HG03159 (cell line): ENCODE data around the gene TANGO6.

Experiments
- ATAC-seq: cut with Tn5 transposase; IDR thresholded peaks from one replicate; pipeline ENCODE4 v1.9.1; 2021; ENCODE audit warnings: mild to moderate bottlenecking, moderate library complexity; ENCODE audit not compliant: unreplicated experiment

The TANGO6 gene

DNA sequence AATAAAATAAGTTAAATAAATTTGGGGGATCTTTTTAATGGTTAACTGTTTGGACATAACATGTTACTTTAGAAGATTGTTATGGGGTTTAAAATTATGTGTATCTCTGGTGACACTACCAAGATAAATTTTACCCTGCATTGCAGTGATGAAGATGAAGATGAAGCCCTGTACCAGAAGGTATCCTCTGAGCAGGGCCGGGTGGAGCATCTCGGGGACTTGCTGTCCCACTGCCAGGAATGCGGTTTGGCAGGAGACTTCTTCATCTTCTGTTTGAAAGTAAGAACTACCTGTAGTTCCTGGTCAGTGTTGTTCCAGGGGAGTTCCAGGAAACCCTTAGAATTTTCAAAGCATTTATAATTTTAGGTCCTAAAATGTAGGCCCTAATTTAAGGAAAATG lies 64.0 kb downstream of the TANGO6 start:
- ATAC-seq, result no peak

- ATAC-seq, result no peak
Measured at GRCh38 chr16:68907781-68908181, 64.5 kb downstream of the TANGO6 start.

GRCh38 chr16:68909099-68909733 lies 65.9 kb downstream of the TANGO6 start:
- no peak for ATAC-seq

DNA sequence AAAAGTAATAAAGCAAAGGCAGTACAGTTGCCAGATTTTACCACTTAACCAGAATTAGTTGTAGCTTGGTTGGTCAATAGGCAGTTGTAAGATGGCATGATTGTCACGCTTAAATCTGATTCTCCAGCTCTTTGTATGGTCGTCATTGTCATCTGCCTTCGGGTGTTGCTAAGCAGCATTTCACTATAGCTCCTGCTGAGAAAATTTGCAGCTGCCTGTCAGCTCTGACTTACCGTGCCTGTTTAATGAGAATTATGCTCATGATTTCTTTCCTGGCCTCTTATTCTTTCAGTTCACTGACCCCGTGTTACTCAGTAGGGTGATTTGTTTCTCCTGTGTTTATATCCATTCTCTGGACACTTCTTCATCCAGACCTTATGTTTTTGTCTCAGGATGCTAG lies 66.7 kb downstream of the TANGO6 start:
- no peak for ATAC-seq

GRCh38 chr16:68915589-68915988 lies 72.3 kb downstream of the TANGO6 start:
- no peak for ATAC-seq

GRCh38 chr16:68917541-68917940 lies 74.2 kb downstream of the TANGO6 start:
- no peak for ATAC-seq

GRCh38 chr16:68920349-68920748 lies 77.0 kb downstream of the TANGO6 start:
- no peak for ATAC-seq

GRCh38 chr16:68921637-68922036 lies 78.3 kb downstream of the TANGO6 start:
- no peak for ATAC-seq

DNA sequence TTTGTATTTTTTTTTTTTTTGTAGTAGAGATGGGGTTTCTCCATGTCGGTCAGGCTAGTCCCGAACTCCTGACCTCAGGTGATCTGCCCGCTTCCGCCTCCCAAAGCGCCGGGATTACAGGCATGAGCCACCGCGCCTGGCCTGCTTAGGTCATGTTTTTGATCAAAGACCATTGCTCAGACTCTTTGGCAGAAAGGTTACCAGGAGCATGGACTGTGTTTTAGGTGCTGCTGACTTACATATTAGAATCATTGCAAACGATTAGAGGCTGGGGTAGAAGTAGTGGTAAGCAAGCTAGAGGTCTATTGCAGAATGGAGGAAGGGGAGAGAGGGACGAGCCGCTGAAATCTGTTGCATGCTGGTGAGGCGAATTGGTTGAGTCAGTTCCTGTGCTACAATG lies 79.8 kb downstream of the TANGO6 start:
- ATAC-seq, result no peak

DNA sequence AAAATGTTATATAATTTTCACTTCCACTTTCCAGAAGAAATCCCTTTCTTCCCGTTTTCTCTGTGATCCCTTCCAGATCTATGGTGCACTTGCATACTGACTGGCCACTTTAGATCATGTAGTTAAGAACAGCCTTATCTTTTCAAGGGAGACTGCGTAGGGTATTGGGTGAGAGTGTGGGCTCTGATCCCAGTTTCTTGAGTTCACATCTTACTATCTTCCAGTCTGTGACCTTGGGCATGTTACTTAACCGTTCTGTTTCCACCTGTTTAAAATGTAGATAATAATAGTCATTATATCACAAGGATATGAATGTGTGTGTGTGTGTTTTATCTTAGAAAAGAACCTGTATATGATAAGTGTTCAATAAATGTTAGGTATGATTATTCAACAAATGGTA lies 83.7 kb downstream of the TANGO6 start:
- ATAC-seq, result no peak

DNA sequence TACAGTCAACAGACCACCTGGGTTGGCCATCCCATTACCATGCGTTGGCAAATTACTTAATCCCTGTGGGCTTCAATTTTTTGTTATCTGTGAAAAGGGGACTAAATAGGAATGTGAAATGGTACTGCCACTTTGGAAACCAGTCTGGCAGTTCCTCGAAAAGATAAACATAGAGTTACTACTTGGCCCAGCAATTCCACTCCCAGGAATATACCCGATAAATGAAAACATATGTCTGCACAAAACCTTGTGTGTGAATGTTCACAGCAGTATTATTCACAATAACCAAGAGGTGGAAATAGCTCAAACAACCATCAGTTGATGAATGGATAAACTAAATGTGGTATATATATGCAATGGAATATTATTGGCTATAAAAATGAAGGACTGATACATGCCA lies 87.9 kb downstream of the TANGO6 start:
- no peak for ATAC-seq

GRCh38 chr16:68934402-68934801 lies 91.1 kb downstream of the TANGO6 start:
- no peak for ATAC-seq

DNA sequence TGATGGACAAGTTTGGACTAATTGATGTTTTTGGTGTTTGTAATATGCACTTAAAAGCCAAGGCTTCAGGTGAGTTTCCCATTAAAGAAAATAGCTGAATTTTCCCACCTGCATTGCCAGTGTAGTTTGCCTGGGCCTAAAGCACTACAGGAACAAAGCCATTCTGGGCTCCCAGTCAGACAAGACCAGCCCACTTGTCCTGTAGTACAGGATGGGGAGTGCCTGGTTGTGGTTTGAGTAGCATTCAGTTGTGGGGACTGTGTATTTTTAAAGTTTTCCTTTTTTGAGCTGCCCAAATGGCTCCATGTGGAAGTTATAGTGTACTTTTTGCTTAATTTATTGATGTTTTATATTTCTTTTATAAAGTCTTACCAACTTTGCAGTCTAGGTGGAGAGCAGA lies 91.7 kb downstream of the TANGO6 start:
- ATAC-seq, result no peak

- no peak for ATAC-seq
Measured at GRCh38 chr16:68936736-68937631, 93.7 kb downstream of the TANGO6 start.

DNA sequence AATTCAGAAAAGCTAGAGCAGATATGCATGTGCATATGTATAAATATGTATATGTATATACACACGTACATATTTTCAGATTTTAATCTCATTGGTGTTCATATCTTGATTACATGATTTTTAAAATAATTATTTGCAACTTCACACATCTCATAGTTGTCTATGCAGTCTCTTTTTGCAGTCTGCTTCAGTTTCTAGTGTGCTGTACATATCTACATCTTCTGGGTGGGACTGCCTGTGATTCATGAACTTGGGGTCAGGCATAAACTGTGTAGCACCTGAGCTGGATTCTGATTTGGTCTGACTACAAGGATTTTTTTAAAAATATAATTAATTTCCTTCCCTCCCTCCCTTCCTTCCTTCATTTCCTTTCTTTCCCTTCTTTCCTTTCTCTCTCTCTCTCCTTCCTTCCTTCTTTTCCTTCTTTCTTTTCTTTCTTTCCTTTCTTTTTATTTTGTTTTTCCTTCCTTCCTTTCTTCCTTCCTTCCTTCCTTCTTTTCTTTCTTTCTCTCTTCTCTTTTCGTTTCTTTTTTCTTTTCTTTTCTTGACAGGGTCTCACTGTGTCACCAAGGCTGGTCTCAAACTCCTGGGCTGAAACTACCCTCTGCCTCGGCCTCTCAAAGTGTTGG lies 96.5 kb downstream of the TANGO6 start:
- ATAC-seq, result no peak

GRCh38 chr16:68940816-68941215 lies 97.5 kb downstream of the TANGO6 start:
- no peak for ATAC-seq

- ATAC-seq, result no peak
Measured at GRCh38 chr16:68943961-68944360, 100.6 kb downstream of the TANGO6 start.

- ATAC-seq, result no peak
Measured at GRCh38 chr16:68948230-68948910, 105.0 kb downstream of the TANGO6 start.

DNA sequence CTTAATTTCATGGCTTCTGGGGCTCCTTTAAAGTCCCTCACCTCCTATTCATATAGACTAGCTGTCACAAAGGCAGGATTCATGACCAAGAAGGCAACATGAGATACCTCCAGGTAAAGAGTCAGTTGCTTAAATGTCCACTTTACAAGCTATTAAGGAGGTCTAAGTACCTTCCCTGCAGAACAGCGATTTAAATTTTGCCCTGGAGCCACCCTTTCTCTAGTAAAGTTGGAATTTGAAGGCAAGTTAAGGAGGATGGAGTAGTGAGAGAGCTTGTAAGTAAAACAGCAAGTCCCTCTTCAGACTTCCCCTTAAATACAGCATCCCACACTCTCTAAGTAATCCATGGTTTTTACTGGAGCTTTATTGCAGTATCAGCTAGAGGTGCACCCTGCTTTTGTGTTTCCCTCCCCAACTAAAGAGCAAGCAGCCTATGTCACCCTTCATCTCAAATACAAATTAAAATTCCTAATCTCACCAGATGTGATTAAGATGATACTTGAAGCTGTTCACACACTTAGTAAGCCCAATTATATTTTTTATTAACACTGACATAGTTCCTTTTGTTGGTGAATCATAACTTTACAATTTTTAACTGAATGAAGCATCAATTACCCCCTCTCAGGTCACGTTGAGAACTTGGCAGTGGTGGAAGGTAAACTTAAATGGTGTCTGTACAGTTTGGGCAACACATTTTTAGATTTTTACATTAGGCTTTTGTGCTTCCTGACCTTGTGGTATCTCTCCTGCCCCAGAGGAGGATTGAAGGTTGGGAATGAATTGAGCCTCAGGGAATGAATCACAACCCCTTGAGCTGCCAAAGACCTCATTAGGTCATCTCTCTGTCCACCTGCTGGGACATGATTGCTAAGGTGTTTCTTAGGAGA lies 108.9 kb downstream of the TANGO6 start:
- no peak for ATAC-seq

- no peak for ATAC-seq
Measured at GRCh38 chr16:68954911-68955635, 111.7 kb downstream of the TANGO6 start.
